NCI-H1092 (cell line): ENCODE measurements around the gene BAIAP2L2.

Experiments used
- DNase-seq: peaks from one replicate; lab custom pipeline; 2025; lab: John Stamatoyannopoulos, UW

Gene BAIAP2L2

GRCh38 chr22:38067761-38068360 is 42.6 kb downstream of the BAIAP2L2 start:
- no peak for DNase-seq

DNA sequence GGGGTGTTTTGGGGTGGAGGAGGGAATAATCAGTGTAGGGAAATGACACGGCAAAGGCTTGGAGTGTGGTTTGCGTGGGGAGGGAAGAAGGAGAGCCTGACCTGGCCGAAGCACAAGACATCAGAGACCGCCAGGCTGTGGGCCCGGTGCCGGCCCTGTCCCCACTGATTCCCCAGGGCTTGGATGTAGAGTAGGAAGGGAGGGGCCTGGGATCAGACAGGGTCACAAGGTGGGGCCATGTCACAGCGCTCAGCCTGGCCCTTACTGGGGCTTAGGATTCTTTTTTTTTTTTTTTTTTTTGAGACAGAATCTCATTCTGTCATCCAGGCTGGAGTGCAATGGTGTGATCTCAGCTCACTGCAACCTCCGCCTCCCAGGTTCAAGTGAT is 43.5 kb downstream of the BAIAP2L2 start:
- DNase-seq, result no peak

DNA sequence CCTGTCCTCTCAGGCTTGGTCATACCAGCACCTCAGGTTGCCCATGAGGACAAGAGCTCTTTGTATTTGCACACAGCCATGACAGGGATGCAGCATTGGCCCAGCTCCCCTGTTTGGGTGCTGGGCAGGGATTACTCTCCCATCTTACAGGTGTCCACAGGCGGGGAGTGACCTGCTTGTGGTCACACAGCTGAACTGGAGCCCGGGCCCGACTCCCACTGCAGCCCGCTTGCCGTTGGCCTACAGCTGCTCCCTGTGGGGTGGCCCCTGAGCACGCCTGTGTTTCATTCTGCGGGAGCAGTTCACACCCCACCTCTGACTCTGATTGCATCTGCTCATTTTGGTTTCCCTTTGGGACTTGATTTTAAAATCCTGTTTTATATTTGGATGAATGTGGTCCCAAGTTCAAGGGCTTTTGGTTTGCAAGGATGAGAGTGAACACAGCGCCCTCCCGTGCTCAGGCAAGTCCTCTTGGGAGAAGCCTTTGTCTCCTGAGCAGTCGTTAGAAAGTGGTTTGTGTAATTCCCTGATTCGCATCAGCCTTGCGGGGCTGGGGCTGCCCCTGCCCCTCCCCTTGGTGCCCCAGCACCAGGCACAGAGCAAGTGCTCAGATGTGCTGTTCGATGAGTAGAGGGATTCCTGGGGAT is 44.0 kb downstream of the BAIAP2L2 start:
- DNase-seq, result no peak

DNA sequence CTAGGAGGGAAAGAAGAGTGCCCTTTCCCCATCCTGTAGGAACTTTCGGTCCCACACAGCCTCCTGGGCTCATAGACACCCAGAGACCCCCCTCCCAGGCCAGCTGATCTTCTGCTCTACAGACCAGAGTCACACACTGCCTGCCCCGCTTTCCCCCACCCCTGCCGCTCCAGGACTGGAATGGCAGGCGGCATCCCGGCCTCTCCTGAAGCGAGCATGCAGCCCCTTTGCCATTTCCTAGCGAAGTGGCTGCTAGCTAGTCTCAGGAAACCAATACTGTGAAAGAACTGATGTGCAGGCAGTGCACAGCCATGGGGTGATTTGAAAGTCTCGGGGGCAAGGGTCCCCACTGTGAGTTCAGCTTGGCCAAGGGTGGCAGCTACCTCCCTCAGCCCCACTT is 44.9 kb downstream of the BAIAP2L2 start:
- DNase-seq, result no peak

GRCh38 chr22:38062791-38063190 is 47.7 kb downstream of the BAIAP2L2 start:
- DNase-seq, result no peak

DNA sequence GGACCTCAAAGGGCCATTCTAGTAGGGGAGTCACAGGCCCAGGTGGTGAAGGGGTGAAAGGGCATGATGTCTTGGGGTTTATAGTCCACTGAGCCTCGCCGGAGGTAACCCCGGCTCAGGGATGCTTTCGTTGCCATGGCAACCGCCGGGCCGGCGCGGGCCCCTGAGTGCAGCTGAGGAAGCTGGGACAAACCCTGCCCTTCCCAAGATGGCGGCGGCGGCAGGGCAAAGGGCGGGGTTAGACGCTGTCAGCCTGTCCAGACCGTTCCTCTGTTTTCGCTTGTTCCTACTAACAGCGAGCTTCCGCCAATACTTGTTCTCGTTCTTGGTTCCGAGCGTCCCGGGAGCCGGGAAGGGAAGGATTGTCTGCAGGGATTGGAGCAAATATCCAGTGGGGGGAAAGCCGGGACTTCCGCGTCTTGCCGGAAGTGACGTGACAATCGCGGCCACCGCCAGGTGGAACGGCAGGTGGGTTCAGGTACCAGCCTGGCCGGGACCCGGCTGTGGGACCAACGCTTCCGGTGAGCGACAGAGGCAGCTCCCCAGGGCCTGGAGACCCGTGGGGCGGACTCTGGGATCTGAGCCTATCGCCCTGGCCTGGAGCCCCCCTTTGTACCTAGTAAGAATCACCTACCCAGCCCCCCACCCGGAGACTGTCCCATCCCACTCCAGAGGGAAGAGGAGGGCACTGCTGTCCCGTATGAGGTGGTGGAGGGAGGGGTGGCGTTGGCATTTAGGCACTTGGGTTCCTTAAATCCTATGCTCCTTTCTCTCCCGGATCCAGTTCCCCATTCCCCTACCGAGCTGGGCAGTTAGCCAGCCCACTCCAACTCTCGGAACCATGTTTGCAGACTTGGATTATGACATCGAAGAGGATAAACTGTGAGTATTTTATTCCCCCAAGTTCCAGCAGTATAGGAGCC is 53.3 kb downstream of the BAIAP2L2 start, which contains the start of gene PICK1:
TSS of gene PICK1 (plus strand) at position 436 of the 923 bp plus-strand sequence. CDS start at position 842, 406 bp downstream.
- peak; percentile 93 for DNase-seq

DNA sequence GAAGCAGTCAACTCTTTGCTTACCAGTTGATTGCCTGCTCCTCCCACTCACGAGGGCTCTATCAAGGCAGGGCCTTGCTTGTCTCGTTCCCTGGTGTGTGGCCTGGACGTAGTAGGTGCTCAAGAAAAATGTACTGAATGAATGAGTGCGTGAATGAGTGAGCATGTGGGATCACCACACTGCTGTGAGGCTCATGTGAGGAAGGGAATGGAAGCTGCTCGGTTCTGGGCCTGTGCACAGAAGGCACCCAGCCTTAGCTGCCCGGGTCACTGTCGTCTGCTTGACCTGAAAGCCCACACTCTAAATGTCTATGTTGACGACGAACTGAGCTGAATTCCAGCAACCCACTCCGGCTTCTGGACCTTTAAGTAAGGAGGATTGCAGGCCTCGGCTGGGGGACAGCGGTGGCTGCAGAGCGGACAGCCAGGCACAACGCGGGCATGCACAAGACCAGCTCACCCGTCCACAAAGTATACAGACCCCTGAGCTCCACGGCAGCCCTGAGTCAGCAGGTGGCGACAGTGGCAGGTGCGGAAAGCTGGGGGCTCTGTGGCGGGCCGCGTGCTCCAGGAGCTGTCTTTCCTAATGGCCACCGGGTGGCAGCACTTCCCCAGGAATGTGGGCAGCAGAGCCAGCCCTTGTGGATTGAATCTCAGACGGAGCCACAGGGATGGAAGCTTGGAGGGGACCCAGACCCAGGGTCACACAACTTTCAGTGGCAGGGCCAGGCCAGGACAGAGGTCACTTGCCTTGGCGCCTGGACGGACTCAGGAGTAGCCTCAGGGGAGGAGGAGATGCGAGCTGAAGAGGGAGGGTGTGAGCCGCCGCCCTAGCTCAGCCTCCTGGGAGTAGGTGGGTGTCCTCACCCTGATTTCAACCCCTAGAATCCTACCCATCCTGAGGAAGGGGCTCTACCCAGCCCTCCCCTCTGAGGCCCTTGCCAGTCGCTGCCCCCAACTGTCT is 58.3 kb downstream of the BAIAP2L2 start:
- peak; percentile 68 for DNase-seq

DNA sequence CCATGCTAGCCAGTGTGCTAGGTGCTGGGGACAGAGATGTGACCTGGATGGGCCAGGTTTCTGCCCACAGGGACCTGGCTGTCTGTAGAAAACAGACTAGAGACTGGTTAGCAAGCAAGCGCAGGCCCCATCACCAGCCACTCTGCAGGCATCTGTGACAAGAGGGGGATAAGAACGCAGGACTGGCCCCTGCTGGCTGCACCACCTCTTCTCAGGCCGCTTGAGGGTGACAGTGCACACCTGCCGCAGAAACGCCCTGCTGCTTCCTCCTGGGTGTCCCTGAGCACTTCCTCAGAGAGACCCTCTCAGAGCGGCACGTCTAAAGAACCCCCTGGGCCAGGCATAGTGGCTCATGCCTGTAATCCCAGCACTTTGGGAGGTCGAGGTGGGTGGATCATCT is 59.2 kb downstream of the BAIAP2L2 start:
- no peak for DNase-seq

DNA sequence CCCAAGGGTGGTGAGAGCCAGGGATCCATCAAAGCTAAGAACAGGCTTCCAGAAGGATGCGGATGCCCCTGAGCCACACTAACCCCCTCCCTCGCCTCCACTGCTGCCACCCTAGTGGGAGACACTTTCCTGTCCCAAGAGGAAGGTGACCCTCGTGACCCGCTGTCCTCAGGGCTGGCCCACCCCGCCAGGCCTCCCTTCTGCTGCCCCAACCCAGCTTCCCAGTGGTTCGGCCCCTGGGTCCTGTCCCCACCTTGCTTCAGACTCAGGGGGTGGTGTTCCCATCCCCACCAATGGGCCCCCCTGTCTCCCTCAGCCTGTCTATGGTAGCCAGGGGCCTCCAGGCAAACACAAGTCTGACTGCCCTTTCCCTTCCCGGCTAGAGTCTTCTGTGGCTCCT is 59.8 kb downstream of the BAIAP2L2 start:
- DNase-seq, result no peak

DNA sequence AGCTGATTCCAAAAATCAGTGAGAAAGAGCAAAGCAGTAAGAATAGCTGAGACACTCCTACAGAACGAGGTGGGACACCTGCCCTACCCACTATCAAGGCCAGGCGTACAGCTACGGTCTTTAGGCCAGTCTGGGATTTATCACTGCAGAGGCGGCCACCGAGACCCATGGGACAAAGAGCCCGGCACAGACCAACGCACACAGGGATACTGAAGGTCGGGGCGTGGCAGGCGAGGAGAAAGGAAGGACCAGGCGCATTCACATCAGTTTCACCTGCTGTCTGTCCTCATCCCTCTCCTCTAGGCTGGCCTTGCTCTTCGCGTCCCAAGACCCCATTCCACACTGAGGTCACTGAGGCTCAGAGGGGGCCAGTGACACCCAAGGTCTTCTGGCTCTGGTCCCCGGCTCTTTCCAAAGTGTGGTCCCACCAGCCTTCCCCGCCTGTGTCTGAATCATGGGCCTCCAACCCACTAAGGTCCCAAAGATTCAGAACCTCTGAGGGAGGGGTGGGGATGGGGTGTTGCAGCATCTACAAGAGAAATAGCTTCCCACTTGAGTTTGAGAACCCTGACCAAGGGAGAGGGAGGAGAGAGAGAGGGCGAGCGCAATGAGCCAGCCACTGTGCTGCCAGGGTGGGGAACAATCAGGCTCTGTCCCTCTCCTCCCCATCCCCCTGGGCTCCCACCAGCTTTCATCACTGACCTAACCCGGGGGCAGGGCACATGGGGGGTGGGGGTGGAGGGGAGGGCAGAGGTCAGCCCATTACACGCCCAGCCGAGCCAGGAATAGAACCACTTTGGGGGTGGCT is 60.5 kb downstream of the BAIAP2L2 start:
- no peak for DNase-seq

GRCh38 chr22:38046070-38046748 is 64.3 kb downstream of the BAIAP2L2 start:
- no peak for DNase-seq

DNA sequence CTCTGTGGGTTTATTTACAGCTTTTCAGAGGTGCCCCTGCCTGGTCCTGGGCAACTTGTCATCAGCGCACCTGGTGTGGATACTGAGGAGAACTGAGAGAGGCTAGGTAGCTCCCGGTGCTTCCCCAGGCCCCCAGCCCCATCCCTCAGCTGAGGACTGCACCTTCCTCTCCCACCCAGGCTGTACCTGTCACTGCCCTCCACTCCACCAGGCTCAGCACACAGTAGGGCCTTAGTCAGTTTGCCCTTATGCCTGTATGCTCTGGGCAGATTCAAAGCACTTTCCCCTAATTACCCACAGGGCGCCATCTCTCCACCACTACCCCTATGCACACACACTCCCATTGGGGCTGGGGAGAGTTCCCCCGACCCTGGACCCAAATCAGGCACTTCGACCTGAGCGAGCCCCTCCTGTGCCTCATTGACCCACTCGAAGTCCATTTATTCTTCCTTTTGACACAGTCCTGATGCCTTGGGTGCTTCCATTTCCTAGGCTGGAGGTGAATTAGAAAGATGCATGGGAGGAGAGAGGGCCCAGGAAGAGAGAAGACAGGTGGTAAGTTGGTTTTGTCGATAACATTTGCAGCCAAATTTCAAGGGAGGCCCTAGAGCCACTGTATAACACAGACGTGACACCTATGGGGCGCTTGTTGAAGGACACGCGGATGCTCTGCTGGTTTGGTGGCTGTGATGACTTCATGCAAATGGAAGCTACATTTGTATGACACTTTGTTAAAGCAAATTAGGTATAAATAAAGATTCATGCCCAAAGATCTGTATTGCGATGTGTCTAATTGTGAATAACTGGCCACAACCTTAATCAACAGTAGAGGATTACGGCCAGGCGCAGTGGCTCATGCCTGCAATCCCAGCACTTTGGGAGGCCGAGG is 67.1 kb downstream of the BAIAP2L2 start:
- no peak for DNase-seq

DNA sequence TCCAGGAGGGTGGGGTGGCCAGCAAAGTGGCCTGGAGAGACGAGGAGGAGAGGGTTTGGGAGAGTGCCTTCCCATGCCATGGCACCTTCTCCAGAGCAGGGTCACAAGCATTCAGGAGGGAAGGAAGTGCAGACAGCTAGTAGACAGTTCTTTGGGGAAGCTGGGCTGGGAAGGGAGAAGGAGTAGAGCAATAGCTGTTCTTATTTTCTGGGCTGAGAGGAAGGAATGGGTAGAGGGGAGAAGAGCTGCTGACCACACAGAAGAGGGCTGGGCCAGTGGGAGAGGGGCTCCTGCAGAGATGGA is 68.0 kb downstream of the BAIAP2L2 start:
- no peak for DNase-seq

- DNase-seq, result no peak
These were observed 68.6 kb downstream of the BAIAP2L2 start for GRCh38 chr22:38041760-38042487.

GRCh38 chr22:38040953-38041759 is 69.3 kb downstream of the BAIAP2L2 start:
- no peak for DNase-seq

GRCh38 chr22:38038890-38039812 is 71.3 kb downstream of the BAIAP2L2 start:
- no peak for DNase-seq

GRCh38 chr22:38038426-38038825 is 72.1 kb downstream of the BAIAP2L2 start:
- no peak for DNase-seq
